GM15510 (cell line): ENCODE results near the gene FBL.

Source experiments
- POLR2A ChIP-seq: IDR thresholded peaks from 3 replicates; pipeline ENCODE4 v1.6.1; 2011; ENCODE audit warnings: borderline replicate concordance; ENCODE audit not compliant: insufficient read length; ENCODE audit errors: extremely low read depth

Gene FBL

GRCh38 chr19:39852882-39853281, 6.7 kb upstream of the FBL start:
- no peak for TF ChIP-seq POLR2A

- TF ChIP-seq POLR2A = no peak
These were observed 4.7 kb upstream of the FBL start for GRCh38 chr19:39850892-39851291.

GRCh38 chr19:39848392-39848791, 2.2 kb upstream of the FBL start:
- TF ChIP-seq POLR2A = no peak

GRCh38 chr19:39847525-39847924, 1.3 kb upstream of the FBL start:
- no peak for TF ChIP-seq POLR2A

GRCh38 chr19:39846678-39847486, 703 bp upstream of the FBL start:
- TF ChIP-seq POLR2A = no peak

GRCh38 chr19:39845584-39845932, 621 bp downstream of the FBL start:
- TF ChIP-seq POLR2A = no peak

GRCh38 chr19:39845172-39845571, 1.0 kb downstream of the FBL start:
- TF ChIP-seq POLR2A = no peak

- TF ChIP-seq POLR2A = no peak
These were observed 2.0 kb downstream of the FBL start for GRCh38 chr19:39843919-39844793.

- no peak for TF ChIP-seq POLR2A
These were observed 3.3 kb downstream of the FBL start for GRCh38 chr19:39842693-39843435.

- TF ChIP-seq POLR2A = no peak
These were observed 5.1 kb downstream of the FBL start for GRCh38 chr19:39841041-39841440.

GRCh38 chr19:39840492-39840891, 5.7 kb downstream of the FBL start:
- TF ChIP-seq POLR2A = no peak

GRCh38 chr19:39839678-39840327, 6.4 kb downstream of the FBL start:
- TF ChIP-seq POLR2A = no peak

- TF ChIP-seq POLR2A = no peak
These were observed 7.6 kb downstream of the FBL start for GRCh38 chr19:39838569-39838968.

- no peak for TF ChIP-seq POLR2A
These were observed 8.2 kb downstream of the FBL start for GRCh38 chr19:39837978-39838377.
